ENCODE data around the gene PCSK6. TPM values are rescaled to one million over a fixed set of nuclear protein-coding genes. Genes with fewer than 3 reads are reported as not detected.

PCSK6 gene
- total RNA-seq, 2 experiments from 2014 or later: 0.57 TPM; not detected in 1

DNA sequence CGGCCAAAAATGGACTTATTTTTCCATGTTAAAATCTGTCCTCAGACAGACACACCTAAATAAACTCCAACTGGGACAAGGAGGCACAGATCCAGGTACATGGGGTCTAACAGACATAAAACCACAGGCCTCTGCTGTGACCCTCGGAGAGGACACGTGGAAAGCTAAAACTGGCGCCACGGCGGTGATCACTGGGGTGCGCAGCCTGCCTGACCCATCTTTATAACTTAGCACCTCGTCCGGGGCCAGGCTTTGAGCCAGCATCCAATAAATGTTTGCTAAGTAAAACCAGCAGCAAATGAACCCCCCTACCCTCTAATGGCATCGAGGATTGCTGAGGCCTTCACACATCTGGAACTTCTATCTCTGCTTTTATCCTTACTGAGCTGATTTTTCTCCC is 15.3 kb downstream of the PCSK6 start:
- no peak overlapping the region for H3K4me3 ChIP-seq (ENCODE audit: low read depth, low read length, poor library complexity, severe bottlenecking)
- H3K4me2 ChIP-seq (ENCODE audit: low read length): no peak overlapping the region
- no peak for TF ChIP-seq EZH2phosphoT487 (IDR thresholded peaks at IDR 0.05; ENCODE audit: borderline replicate concordance, low read depth, low read length)
- TF ChIP-seq, protein P1, sequence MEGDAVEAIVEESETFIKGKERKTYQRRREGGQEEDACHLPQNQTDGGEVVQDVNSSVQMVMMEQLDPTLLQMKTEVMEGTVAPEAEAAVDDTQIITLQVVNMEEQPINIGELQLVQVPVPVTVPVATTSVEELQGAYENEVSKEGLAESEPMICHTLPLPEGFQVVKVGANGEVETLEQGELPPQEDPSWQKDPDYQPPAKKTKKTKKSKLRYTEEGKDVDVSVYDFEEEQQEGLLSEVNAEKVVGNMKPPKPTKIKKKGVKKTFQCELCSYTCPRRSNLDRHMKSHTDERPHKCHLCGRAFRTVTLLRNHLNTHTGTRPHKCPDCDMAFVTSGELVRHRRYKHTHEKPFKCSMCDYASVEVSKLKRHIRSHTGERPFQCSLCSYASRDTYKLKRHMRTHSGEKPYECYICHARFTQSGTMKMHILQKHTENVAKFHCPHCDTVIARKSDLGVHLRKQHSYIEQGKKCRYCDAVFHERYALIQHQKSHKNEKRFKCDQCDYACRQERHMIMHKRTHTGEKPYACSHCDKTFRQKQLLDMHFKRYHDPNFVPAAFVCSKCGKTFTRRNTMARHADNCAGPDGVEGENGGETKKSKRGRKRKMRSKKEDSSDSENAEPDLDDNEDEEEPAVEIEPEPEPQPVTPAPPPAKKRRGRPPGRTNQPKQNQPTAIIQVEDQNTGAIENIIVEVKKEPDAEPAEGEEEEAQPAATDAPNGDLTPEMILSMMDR (conservative IDR thresholded peaks at IDR 0.05; ENCODE audit: low read length): no peak
- no peaks in the 10 kb centered on the region for H3K36me3 ChIP-seq (ENCODE audit: insufficient read depth, low read length)
- no TSS peak for BruUV-seq (replicated peaks)
- intact Hi-C loops (cut with micrococcal nuclease; ENCODE audit: unreplicated experiment): no loop called here
- H3K79me2 ChIP-seq (ENCODE audit: insufficient read depth, low read depth, low read length): no peaks in the 10 kb centered on the region
- H3K4me1 ChIP-seq (ENCODE audit: insufficient read depth, low read length, poor library complexity, severe bottlenecking): no peaks in the 10 kb centered on the region
- H4K20me1 ChIP-seq (ENCODE audit: insufficient read depth, low read length): no peaks in the 10 kb centered on the region
- H3K9me3 ChIP-seq (ENCODE audit: low read length): no peaks in the 10 kb centered on the region
- no peak for DNase-seq (ENCODE audit: low spot score)
- no peaks in the 10 kb centered on the region for H3K9me2 ChIP-seq (ENCODE audit: insufficient read depth, low read length)
- H2AFZ ChIP-seq (ENCODE audit: low read length): no peak overlapping the region
- ChIA-PET POLR2A (no interaction called here), CTCF (ENCODE audit: unreplicated experiment) (no interaction called here)
- no peak overlapping the region for H3K27ac ChIP-seq (ENCODE audit: low read depth, low read length, poor library complexity, severe bottlenecking)

- no peaks in the 10 kb centered on the region for H3K36me3 ChIP-seq (ENCODE audit: insufficient read depth, low read length)
These were observed 17.5 kb downstream of the PCSK6 start for GRCh38 chr15:101472033-101472432.

DNA sequence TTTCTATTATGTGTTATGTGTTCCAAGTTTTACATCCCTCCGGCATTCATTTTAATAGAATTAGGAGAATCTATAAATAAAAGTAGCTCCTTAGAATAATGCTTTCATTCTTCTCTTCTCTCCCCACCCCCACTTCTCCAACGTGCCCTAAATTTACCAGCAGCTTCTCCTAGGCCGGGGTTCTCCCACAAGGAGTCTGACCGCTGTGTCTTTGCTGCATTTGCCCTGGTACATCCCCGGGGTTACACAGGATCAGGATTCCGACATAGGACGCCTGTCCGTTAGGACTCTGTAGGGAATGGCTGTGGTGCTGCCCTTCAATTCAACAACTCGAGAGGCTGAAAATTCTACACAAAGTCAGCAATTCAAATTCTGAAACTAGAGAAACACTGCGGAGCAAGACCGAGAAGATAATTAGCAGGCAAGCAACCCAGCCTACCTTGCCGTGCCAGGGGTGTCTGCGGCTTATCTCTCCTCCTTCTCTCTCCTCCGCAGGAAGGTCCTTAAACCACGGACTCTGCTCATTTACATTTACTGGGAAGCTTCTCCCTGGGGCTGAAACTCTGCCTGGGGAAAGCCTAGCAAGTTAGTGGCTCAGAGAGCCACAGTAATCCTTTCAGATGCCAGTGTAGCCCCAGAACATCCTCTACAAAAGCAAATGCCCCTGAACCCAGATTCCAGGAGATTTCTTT is 18.8 kb downstream of the PCSK6 start:
- intact Hi-C loops (cut with micrococcal nuclease; ENCODE audit: unreplicated experiment): no loop called here
- POLR2A ChIA-PET: interaction anchor here (0.6 kb wide), 1 partner anchor 347 kb away, joined by 3 read pairs; no protein-coding TSS in a partner anchor
- H3K9me2 ChIP-seq (ENCODE audit: insufficient read depth, low read length): no peaks in the 10 kb centered on the region
- CTCF ChIA-PET (ENCODE audit: unreplicated experiment): no interaction called here
- no peaks in the 10 kb centered on the region for H3K4me1 ChIP-seq (ENCODE audit: insufficient read depth, low read length, poor library complexity, severe bottlenecking)
- DNase-seq (ENCODE audit: low spot score): no peak
- TF ChIP-seq EZH2phosphoT487 (IDR thresholded peaks at IDR 0.05; ENCODE audit: borderline replicate concordance, low read depth, low read length): no peak
- TF ChIP-seq, protein P1 (conservative IDR thresholded peaks at IDR 0.05; ENCODE audit: low read length): no peak
- BruUV-seq (replicated peaks): no TSS peak
- H3K27ac ChIP-seq (ENCODE audit: low read depth, low read length, poor library complexity, severe bottlenecking): no peak overlapping the region
- no peak overlapping the region for H3K4me3 ChIP-seq (ENCODE audit: low read depth, low read length, poor library complexity, severe bottlenecking)
- H2AFZ ChIP-seq (ENCODE audit: low read length): no peak overlapping the region
- no peaks in the 10 kb centered on the region for H3K79me2 ChIP-seq (ENCODE audit: insufficient read depth, low read depth, low read length)
- no peak overlapping the region for H3K4me2 ChIP-seq (ENCODE audit: low read length)
- no peaks in the 10 kb centered on the region for H3K36me3 ChIP-seq (ENCODE audit: insufficient read depth, low read length)
- H3K9me3 ChIP-seq (ENCODE audit: low read length): no peaks in the 10 kb centered on the region
- no peaks in the 10 kb centered on the region for H4K20me1 ChIP-seq (ENCODE audit: insufficient read depth, low read length)

More at GRCh38 chr15:101472033-101472432, 17.5 kb downstream of the PCSK6 start:
- CTCF ChIA-PET (ENCODE audit: unreplicated experiment): no interaction called here
- Histone ChIP-seq H3K9me3 (ENCODE audit: low read length) (no peaks in the 10 kb centered on the region), H2AFZ (ENCODE audit: low read length) (no peak overlapping the region), H3K79me2 (ENCODE audit: insufficient read depth, low read depth, low read length) (no peaks in the 10 kb centered on the region), H3K27ac (ENCODE audit: low read depth, low read length, poor library complexity, severe bottlenecking) (no peak overlapping the region), H3K9me2 (ENCODE audit: insufficient read depth, low read length) (no peaks in the 10 kb centered on the region), H3K4me3 (ENCODE audit: low read depth, low read length, poor library complexity, severe bottlenecking) (no peak overlapping the region), H4K20me1 (ENCODE audit: insufficient read depth, low read length) (no peaks in the 10 kb centered on the region), H3K4me2 (ENCODE audit: low read length) (no peak overlapping the region), H3K4me1 (ENCODE audit: insufficient read depth, low read length, poor library complexity, severe bottlenecking) (no peaks in the 10 kb centered on the region)
- BruUV-seq (replicated peaks): no TSS peak
- intact Hi-C loops (cut with micrococcal nuclease; ENCODE audit: unreplicated experiment): no loop called here
- no peak for DNase-seq (ENCODE audit: low spot score)
- TF ChIP-seq, protein P1 (conservative IDR thresholded peaks at IDR 0.05; ENCODE audit: low read length): no peak
- no peak for TF ChIP-seq EZH2phosphoT487 (IDR thresholded peaks at IDR 0.05; ENCODE audit: borderline replicate concordance, low read depth, low read length)
- POLR2A ChIA-PET: no interaction called here
